HFFc6 (cell line): ENCODE measurements around the gene RASA4B. TPM values are rescaled to one million over a fixed set of nuclear protein-coding genes. Genes with fewer than 3 reads are reported as not detected.

ENCODE experiments used
- DNase-seq: peaks from one replicate; pipeline ENCODE4 v3.0.0-alpha.2; 2018
- H3K27ac Mint-ChIP-seq: 2 replicates; pipeline ENCODE4 v1.8.0; 2020; ENCODE audit warnings: mild to moderate bottlenecking, mixed read lengths
- H3K27me3 Mint-ChIP-seq: 2 replicates; pipeline ENCODE4 v1.8.0; 2021; ENCODE audit warnings: mild to moderate bottlenecking, moderate library complexity, mixed read lengths; ENCODE audit not compliant: insufficient read depth
- H3K36me3 Mint-ChIP-seq: 2 replicates; pipeline ENCODE4 v1.8.0; 2021; ENCODE audit warnings: low read depth, mixed read lengths
- H3K4me1 Mint-ChIP-seq: 2 replicates; pipeline ENCODE4 v1.8.0; 2020; ENCODE audit warnings: low read depth, mixed read lengths
- H3K4me3 Mint-ChIP-seq: 2 replicates; pipeline ENCODE4 v1.8.0; 2020; ENCODE audit warnings: mild to moderate bottlenecking, moderate library complexity, mixed read lengths
- H3K9me3 Mint-ChIP-seq: 2 replicates; pipeline ENCODE4 v1.8.0; 2020; ENCODE audit warnings: mild to moderate bottlenecking, mixed read lengths
- CTCF ChIP-seq: fragments of 200-600 bp; sonication (generic); IDR thresholded peaks from 2 replicates; pipeline ENCODE4 v1.5.0; 2021; ENCODE audit warnings: antibody characterized with exemption, mild to moderate bottlenecking
- microRNA-seq: library from miRNA; unstranded; fragments of <30 nt; microRNA quantifications from one replicate; pipeline ENCODE4, GENCODE V29; 2019
- total RNA-seq, 6 experiments: library from RNA; stranded (reverse); fragmentation: NEBNext Ultra II Directional; extraction: Animal tissue kit (Norgen Biotek cat#: 25700); gene quantifications; 2 replicates in 1 of 6; 3 replicates in 5 of 6; pipeline ENCODE4 v1.2.3, GENCODE V29; 2021

Gene RASA4B
- total RNA-seq, 6 experiments from 2014 or later: 16.4 to 26.2 (median 20.2) TPM

DNA sequence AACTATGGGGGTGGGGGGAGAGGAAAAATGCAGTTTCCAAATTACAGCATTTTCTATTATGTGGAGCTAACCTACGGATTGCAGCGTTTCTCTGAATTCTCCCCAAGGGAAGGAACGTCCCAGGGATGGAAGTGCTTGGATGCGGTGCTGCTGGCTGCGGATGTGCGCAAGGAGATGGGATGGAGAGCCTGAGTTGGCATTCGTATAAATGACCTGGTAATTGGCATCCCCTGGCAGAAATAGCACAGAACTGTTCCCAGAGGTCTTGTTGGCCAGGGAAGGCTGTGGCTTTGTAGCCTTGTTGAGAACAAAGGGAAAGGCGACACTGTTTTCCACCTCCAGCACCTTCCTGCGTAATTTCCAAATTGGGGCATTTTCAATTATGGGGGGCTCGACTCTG lies 81.5 kb downstream of the RASA4B start:
- no peak for DNase-seq

DNA sequence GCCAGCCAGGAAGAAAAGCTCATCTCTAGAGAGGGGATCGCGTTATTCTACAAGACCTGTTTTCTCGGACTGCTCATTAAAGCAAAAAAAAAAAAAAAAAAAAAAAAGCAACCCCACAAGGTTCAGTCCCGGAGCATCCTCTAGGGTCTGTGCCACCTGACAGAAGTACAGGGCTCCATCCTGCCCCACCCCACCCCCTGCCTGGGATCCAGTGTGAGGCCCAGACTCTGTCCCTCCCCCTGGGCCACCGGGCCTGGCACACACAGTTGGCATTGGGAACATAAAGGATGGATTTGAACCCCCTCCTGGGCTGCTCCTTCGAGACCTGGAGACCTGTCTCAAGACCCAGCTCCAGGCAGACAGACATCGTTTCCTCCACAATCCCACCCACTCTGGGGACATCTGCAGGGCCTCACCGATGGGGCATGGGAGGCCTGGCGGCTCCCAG lies 83.5 kb downstream of the RASA4B start:
- H3K27me3 Mint-ChIP-seq: no peaks in the 10 kb centered on the region; the same call in 1 of the 2 replicates
- peak overlapping the region; percentile 81 for H3K27ac Mint-ChIP-seq
- H3K4me3 Mint-ChIP-seq: peak overlapping the region; percentile 93
- H3K4me1 Mint-ChIP-seq: peaks cover 11% of the 10 kb centered on the region
- no peak for DNase-seq
- H3K9me3 Mint-ChIP-seq: no peaks in the 10 kb centered on the region
- no peak for TF ChIP-seq CTCF
- 0 out of 2 replicates have a peak, but pooled peaks cover 6% of the 10 kb centered on the region for H3K36me3 Mint-ChIP-seq

More for the DNA sequence above, 81.5 kb downstream of the RASA4B start:
- Mint-ChIP-seq H3K4me3 (no peak overlapping the region), H3K27ac (no peak overlapping the region), H3K4me1 (peaks cover 20% of the 10 kb centered on the region), H3K9me3 (no peaks in the 10 kb centered on the region), H3K36me3 (0 out of 2 replicates have a peak, but pooled peaks cover 6% of the 10 kb centered on the region), H3K27me3 (no peaks in the 10 kb centered on the region; the same call in 1 of the 2 replicates)
- no peak for TF ChIP-seq CTCF

- 0 out of 2 replicates have a peak, but pooled peaks cover 6% of the 10 kb centered on the region for H3K36me3 Mint-ChIP-seq
- peak within 1 kb of the TSS; percentile 81 for H3K27ac Mint-ChIP-seq
- peak; percentile 51 for DNase-seq
- H3K4me1 Mint-ChIP-seq: peaks cover 11% of the 10 kb centered on the region
- H3K27me3 Mint-ChIP-seq: no peaks in the 10 kb centered on the region; the same call in 1 of the 2 replicates
- H3K9me3 Mint-ChIP-seq: no peaks in the 10 kb centered on the region
- TF ChIP-seq CTCF: peak; percentile 18
- peak within 1 kb of the TSS; percentile 93 for H3K4me3 Mint-ChIP-seq
Measured at GRCh38 chr7:102433219-102434038, 84.1 kb downstream of the RASA4B start, which contains the start of gene ORAI2. Gene ORAI2 (plus strand): TSS chr7:102433575. CDS start chr7:102438957, 5,382 bp downstream.

Small RNA genes within 50 kb of the gene (microRNA-seq; reads per million reads assigned to microRNA genes)
- 8.5 reads per million, percentile 5 among the genes with 10 or more reads in this experiment for gene MIR4467
- gene MIR5090: 13.9 reads per million, percentile 17 among the genes with 10 or more reads in this experiment

Other genes with a start within 250 kb of the RASA4B start
- gene SH2B2, start 230.9 kb downstream of the RASA4B start, total RNA-seq: 1 to 10 TPM; 1.2 to 3.2 (median 1.6) TPM
- not detected for gene SPDYE6, start 161.3 kb downstream of the RASA4B start, total RNA-seq
- 10 to 100 TPM; 18.8 to 24.7 (median 20.4) TPM for gene PRKRIP1, start 121.4 kb downstream of the RASA4B start, total RNA-seq
- gene ORAI2, start 84.2 kb downstream of the RASA4B start, total RNA-seq: 10 to 100 TPM; 49.4 to 72.5 (median 54.9) TPM
- gene ALKBH4, start 52.9 kb downstream of the RASA4B start, total RNA-seq: 10 to 100 TPM in 3 of 6 experiments, 1 to 10 TPM in 3; 9.6 to 11.0 (median 10.0) TPM
- gene LRWD1, start 52.8 kb downstream of the RASA4B start, total RNA-seq: 10 to 100 TPM; 19.4 to 28.2 (median 23.0) TPM
- gene POLR2J, start 38.9 kb downstream of the RASA4B start, total RNA-seq: 10 to 100 TPM; 61.8 to 76.5 (median 66.0) TPM
- gene UPK3BL2, start 25.9 kb upstream of the RASA4B start, total RNA-seq: 1 to 10 TPM; 6.0 to 9.8 (median 7.6) TPM
- gene SPDYE2, start 33.4 kb upstream of the RASA4B start, total RNA-seq: not detected
- 10 to 100 TPM; 18.4 to 31.6 (median 20.1) TPM for gene POLR2J3, start 54.8 kb upstream of the RASA4B start, total RNA-seq
- 10 to 100 TPM; 53.9 to 79.9 (median 55.9) TPM for gene RASA4, start 99.0 kb upstream of the RASA4B start, total RNA-seq
- 10 to 100 TPM in 4 of 6 experiments, 1 to 10 TPM in 2; 3.6 to 14.3 (median 10.9) TPM for gene UPK3BL1, start 125.0 kb upstream of the RASA4B start, total RNA-seq
- not detected for gene SPDYE2B, start 132.5 kb upstream of the RASA4B start, total RNA-seq
- 1 to 10 TPM; 6.3 to 8.4 (median 7.6) TPM for gene POLR2J2, start 153.9 kb upstream of the RASA4B start, total RNA-seq
- 1 to 10 TPM; 3.8 to 5.6 (median 4.3) TPM for gene FAM185A, start 231.2 kb upstream of the RASA4B start, total RNA-seq